Osteoblast (primary cell): ENCODE data around the gene RASA3. TPM values are rescaled to one million over a fixed set of nuclear protein-coding genes. Genes with fewer than 3 reads are reported as not detected.

ENCODE experiments used
- DNase-seq: peaks from one replicate; pipeline ENCODE4 v3.0.0; 2011; ENCODE audit warnings: low spot score, mixed read lengths; ENCODE audit not compliant: insufficient read length; ENCODE audit errors: missing footprints
- H2AFZ ChIP-seq: 2 replicates; pipeline ENCODE4 v1.6.0; 2011; ENCODE audit warnings: mild to moderate bottlenecking, low read length
- H3K27ac ChIP-seq: 2 replicates; pipeline ENCODE4 v1.5.1; 2011; ENCODE audit warnings: mild to moderate bottlenecking, low read depth, low read length, moderate library complexity
- H3K27me3 ChIP-seq: 2 replicates; pipeline ENCODE4 v1.6.0; 2012; ENCODE audit warnings: mild to moderate bottlenecking, control low read depth, inconsistent platforms, low read length, moderate library complexity; ENCODE audit not compliant: insufficient read depth
- H3K36me3 ChIP-seq: 2 replicates; pipeline ENCODE4 v1.5.1; 2011; ENCODE audit warnings: mild to moderate bottlenecking, low read length, control low read depth, moderate library complexity; ENCODE audit not compliant: insufficient read depth
- H3K4me1 ChIP-seq: 2 replicates; pipeline ENCODE4 v1.5.1; 2011; ENCODE audit warnings: mild to moderate bottlenecking, low read length, control low read depth, moderate library complexity; ENCODE audit not compliant: insufficient read depth
- H3K4me2 ChIP-seq: 2 replicates; pipeline ENCODE4 v1.6.0; 2011; ENCODE audit warnings: mild to moderate bottlenecking, low read length; ENCODE audit not compliant: insufficient read depth
- H3K4me3 ChIP-seq: fragments of 200-600 bp; sonication (generic); 3 replicates; pipeline ENCODE4 v1.5.1; 2012; ENCODE audit warnings: mild to moderate bottlenecking, low read length, inconsistent platforms; ENCODE audit not compliant: insufficient read depth
- H3K79me2 ChIP-seq: 2 replicates; pipeline ENCODE4 v1.6.0; 2012; ENCODE audit warnings: mild to moderate bottlenecking, low read length, control low read depth, inconsistent platforms; ENCODE audit not compliant: insufficient read depth
- H3K9me3 ChIP-seq: 2 replicates; pipeline ENCODE4 v1.5.1; 2011; ENCODE audit warnings: low read depth, low read length, control low read depth
- H4K20me1 ChIP-seq: 2 replicates; pipeline ENCODE4 v1.6.0; 2012; ENCODE audit warnings: mild to moderate bottlenecking, low read length, control low read depth; ENCODE audit not compliant: insufficient read depth
- CTCF ChIP-seq: IDR thresholded peaks from 2 replicates; pipeline ENCODE4 v1.5.1; 2011; ENCODE audit warnings: mild to moderate bottlenecking, low read depth, low read length, moderate library complexity; ENCODE audit errors: extremely low read depth
- total RNA-seq: library from RNA; depleted of rRNA; stranded (reverse); fragments of >200 nt; gene quantifications from 2 replicates; pipeline ENCODE4 v1.2.3, GENCODE V29; 2012

RASA3 gene
- total RNA-seq, 1 donor = 41.3 TPM

- peaks cover 35% of the 10 kb centered on the region for H4K20me1 ChIP-seq
- peaks cover 97% of the 10 kb centered on the region for H3K79me2 ChIP-seq
- TF ChIP-seq CTCF = no peak
- H3K27me3 ChIP-seq = no peaks in the 10 kb centered on the region
- H3K4me1 ChIP-seq = peaks cover 18% of the 10 kb centered on the region
- no peak overlapping the region for H3K4me2 ChIP-seq
- H3K36me3 ChIP-seq = peaks cover 39% of the 10 kb centered on the region
- no peak overlapping the region for H2AFZ ChIP-seq
- no peaks in the 10 kb centered on the region for H3K9me3 ChIP-seq
- H3K27ac ChIP-seq = no peak overlapping the region
- no peak overlapping the region for H3K4me3 ChIP-seq
- no peak for DNase-seq
Observed at GRCh38 chr13:114054830-114055439, 77.5 kb downstream of the RASA3 start.

GRCh38 chr13:114054264-114054663 is 78.2 kb downstream of the RASA3 start:
- no peaks in the 10 kb centered on the region for H3K27me3 ChIP-seq
- DNase-seq = no peak
- no peak for TF ChIP-seq CTCF
- no peak overlapping the region for H2AFZ ChIP-seq
- no peak overlapping the region for H3K4me3 ChIP-seq
- H3K27ac ChIP-seq = no peak overlapping the region
- peaks cover 97% of the 10 kb centered on the region for H3K79me2 ChIP-seq
- no peak overlapping the region for H3K4me2 ChIP-seq
- no peaks in the 10 kb centered on the region for H3K9me3 ChIP-seq
- peaks cover 33% of the 10 kb centered on the region for H3K36me3 ChIP-seq
- peaks cover 18% of the 10 kb centered on the region for H3K4me1 ChIP-seq
- peaks cover 29% of the 10 kb centered on the region for H4K20me1 ChIP-seq

GRCh38 chr13:114053026-114053425 is 79.4 kb downstream of the RASA3 start:
- H3K4me2 ChIP-seq = peak overlapping the region; percentile 21
- H3K27ac ChIP-seq = peak overlapping the region; percentile 58

More at GRCh38 chr13:114053026-114053425, 79.4 kb downstream of the RASA3 start:
- Histone ChIP-seq H3K79me2 (peaks cover 96% of the 10 kb centered on the region), H2AFZ (no peak overlapping the region), H3K4me3 (no peak overlapping the region), H3K36me3 (peaks cover 30% of the 10 kb centered on the region), H3K9me3 (no peaks in the 10 kb centered on the region), H3K4me1 (peaks cover 18% of the 10 kb centered on the region), H4K20me1 (peaks cover 28% of the 10 kb centered on the region), H3K27me3 (no peaks in the 10 kb centered on the region)
- peak; percentile 98 for DNase-seq
- no peak for TF ChIP-seq CTCF
